Measurements from ENCODE around the gene B4GALT5. TPM values are rescaled to one million over a fixed set of nuclear protein-coding genes. Genes with fewer than 3 reads are reported as not detected.
"Not testable (repeated sequence)": the region's sequence is repeated elsewhere in the genome, so short reads cannot be mapped to it uniquely, and the experiment has no call there.

Gene B4GALT5
- polyA plus RNA-seq, 4 donors = 43.9 to 49.4 (median 47.7) TPM

DNA sequence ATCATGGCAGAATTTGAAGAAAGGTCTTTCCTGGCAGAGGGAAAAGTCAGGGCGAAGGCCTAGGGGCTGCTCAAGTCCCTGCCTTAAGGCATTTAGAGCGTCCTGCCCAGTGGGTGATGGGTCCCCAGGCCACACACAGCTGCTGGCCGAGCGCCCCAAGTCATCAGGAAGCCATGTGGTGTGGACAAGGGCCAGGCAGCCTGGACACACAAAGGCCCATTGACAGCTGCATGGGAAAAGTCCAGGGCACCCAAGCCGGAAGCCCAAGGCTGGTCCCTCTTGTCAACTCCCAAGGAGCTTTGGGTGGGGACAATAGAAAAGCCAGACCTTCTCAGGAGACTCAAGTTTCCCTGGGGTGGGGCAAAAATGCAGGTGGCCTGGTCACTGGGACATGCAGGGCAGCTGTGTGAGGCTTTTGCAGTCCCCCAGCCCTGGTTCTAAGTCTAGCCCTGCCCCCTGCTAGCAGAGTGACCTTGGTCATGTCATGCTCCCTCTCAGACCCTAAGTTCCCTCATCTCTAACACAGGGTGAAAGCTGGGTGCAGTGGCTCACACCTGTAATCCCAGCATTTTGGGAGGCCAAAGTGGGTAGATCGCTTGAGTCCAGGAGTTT, 101.4 kb downstream of the B4GALT5 start:
- DNase-seq (ENCODE audit: low read depth in 4 of 4, low spot score in 2 of 4) = no peak

DNA sequence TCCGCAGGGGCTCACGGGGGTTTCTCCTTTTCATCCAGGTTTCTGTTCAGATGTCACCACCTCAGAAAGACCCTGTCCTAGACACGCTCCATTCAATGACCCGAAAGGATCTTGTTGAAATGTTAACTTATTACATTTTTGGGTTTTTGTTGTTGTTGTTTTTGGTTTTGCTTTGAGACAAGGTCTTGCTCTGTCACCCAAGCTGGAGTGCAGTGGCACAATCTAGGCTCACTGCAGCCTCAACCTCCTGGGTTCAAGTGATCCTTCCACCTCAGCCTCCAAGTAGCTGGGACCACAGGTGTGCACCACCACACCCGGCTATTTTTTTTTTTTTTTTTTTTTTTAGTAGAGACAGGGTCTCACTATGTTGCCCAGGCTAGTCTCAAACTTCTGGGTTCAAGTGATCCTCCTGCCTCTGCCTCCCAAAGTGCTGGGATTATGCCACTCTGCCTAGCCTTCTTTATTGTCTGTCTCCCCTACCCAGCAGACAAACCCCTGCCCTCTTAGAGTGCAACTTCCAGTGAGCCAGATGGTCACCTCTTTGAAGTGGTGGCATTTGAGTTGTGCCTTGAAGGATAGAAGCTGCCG, 102.0 kb downstream of the B4GALT5 start:
- DNase-seq (ENCODE audit: low read depth in 4 of 4, low spot score in 2 of 4) = not testable (repeated sequence)

DNA sequence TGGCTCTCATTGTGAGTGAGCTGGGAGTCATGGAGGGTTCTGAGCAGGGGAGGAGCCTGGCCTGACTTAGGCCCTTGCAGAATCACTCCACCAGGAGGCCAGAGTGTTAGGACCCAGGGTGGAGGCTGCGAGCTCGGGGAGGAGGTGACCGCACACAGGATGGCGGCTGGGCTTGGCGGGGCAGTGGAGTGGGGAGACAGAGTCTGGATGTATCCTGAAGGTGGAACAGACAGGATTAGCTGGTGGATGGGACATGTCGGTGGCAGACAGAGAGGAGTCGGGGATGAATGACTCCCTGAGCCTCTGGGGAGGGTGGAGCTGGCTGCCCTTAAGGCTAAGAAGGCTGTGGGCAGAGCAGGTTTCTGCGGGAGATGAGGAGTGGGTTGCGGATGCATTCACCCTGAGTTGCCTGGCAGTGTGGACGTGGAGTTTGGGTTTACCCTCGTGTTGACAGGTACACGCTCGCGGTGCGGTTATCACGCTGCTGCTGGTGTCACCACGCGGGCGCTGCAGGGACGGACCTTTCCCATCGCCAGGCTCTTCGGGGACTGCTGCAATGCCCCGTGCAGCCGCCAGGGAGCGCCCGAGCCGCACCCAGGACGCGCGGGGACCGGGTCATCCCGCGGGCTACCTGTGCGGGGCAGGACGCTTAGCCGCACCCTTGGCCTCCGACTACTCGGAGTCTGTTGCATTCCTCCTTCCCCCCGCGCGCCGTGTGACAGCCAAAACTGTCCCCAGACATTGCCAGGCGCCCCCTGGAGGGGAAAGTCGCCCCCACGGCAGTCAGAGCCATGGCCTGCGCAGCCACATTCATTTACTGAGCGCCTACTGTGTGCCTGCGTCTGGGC, 102.8 kb downstream of the B4GALT5 start:
- no peak for DNase-seq (ENCODE audit: low read depth in 4 of 4, low spot score in 2 of 4)

GRCh38 chr20:49608752-49609670, 104.7 kb downstream of the B4GALT5 start:
- DNase-seq (ENCODE audit: low read depth in 4 of 4, low spot score in 2 of 4) = no peak

GRCh38 chr20:49607568-49607967, 106.1 kb downstream of the B4GALT5 start:
- no peak for DNase-seq (ENCODE audit: low read depth in 4 of 4, low spot score in 2 of 4)

GRCh38 chr20:49603209-49603627, 110.5 kb downstream of the B4GALT5 start:
- DNase-seq (ENCODE audit: low read depth in 4 of 4, low spot score in 2 of 4) = no peak

DNA sequence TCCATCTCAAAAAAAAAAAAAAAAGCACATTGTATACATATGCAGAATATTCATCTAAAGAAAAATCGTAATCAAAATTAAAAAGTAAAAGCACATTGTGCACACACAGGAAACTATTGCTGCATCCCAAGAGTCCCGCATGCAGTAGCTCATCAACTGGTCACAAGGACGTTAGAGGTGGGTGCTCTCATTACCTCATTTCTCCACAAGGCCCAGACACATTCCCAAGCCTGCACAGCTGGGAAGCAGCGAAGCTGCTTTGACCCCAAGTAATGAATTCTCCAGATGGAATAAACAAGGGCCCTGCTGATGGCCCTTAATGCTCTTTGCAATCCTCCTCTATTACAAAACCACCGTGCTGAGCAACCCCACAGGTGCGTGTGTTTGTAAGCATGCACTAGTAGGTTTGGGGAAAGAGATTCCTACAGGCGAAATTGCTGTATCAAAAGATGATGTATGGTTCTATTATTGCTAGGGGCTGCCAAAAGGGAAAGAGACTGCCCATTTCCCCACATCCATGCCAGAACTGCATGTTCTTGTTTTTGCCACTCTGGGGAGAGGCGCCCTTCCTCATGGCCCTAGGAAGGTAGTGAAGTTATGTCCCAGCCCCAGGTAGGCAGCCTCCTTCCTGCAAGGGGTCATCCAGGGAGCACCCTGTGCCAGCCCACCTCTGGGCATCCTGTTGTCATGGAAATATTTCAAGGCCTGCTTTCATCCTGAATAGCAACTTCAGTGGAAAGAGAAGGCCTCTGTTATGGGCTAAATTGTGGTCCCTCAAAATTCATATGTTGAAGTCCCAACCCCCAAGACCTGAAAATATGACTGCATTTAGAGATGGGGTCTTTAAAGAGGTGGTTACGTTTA, 111.1 kb downstream of the B4GALT5 start:
- no peak for DNase-seq (ENCODE audit: low read depth in 4 of 4, low spot score in 2 of 4)

DNA sequence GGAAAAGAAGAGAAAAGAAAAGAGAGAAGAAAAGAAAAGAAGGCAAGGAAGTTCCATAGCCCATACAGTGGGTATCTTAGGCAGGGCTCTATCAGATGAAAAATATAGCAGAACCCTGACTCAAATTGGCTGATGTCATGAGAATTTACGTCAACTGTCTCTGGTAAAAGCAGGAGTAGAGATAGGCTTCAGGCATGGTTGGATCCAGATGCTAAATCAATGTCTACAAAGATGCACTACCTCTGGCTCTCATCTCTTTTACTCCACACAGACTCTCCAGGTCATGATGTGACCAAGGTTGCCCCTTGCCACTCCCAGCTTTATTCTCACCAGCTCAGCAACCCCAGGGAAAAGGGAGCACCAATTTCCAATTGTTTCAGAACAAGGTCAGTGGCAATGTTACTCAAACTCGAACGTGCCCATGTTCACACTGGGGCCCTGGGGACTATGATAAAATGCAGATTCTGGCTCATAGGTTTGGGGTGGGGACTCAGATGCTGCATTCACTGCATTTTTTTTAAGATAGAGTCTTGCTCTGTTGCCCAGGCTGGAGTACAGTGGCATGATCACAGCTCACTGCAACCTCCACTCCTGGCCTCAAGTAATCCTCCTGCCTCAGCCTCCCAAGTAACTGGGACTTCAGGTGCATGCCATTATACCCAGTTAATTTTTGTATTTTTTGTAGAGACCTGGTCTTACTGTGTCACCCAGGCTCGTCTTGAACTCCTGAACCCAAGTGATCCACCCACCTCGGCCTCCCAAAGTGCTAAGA, 112.3 kb downstream of the B4GALT5 start:
- DNase-seq (ENCODE audit: low read depth in 4 of 4, low spot score in 2 of 4) = no peak

GRCh38 chr20:49599746-49600113, 113.9 kb downstream of the B4GALT5 start:
- no peak for DNase-seq (ENCODE audit: low read depth in 4 of 4, low spot score in 2 of 4)

DNA sequence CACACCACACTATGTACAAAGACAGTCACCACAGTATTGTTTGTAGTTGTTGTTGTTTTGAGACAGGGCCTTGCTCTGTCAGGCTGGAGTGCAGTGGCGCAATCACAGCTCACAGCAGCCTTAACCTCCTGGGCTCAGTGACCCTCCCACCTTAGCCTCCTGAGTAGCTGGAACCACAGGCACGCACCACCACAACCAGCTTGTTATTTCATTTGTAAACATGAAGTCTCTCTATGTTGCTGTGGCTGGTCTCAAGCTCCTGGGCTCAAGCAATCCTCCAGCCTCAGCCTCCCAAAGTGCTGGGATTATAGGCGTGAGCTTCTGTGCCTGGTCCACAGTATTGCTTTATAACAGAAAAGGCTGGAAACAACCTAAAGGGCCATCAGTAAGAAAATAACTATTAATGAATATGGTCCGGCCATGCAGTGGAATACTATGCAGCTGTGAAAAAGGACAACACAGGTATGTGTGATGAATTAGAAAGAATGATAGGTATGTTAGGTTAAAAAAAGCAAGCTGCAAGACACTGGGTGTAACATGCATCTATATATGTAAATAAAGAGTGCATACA, 115.8 kb downstream of the B4GALT5 start:
- DNase-seq (ENCODE audit: low read depth in 4 of 4, low spot score in 2 of 4) = no peak

DNA sequence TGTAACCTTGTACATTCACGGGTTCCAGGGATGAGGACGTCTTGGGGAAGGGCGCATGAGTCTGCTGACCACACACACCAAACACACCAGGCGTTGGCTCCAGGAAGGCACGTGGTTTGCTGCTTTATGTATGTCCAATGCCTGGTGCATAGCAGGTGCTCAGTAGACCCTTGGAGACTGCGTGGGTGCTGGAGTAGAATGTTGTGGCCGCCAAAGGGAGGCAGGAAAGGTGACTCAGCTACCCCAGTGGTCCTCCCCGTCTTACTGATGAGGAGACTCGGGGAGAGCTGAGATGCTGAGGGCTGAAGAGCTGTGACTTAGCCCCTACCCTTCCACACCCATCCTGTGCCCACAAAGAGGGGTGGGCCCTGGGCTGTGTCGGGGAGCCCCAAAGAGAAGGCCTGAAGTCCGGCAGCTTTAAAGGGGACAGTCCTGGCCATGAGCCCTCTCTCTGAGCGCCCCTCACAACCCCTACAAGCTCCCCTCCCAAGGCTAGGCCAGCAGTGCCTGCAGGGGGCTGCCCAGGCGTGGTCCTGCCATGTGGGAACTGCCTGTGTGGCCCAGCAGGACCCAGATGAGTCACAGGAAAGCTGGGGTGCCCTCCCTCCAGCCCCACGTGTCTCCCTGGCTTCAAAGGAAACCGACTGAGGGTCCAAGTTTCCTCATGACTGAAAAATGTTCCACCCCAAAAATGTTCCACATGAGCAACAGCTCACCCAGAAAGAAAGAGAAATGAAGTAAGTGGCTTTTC, 117.7 kb downstream of the B4GALT5 start:
- no peak for DNase-seq (ENCODE audit: low read depth in 4 of 4, low spot score in 2 of 4)

DNA sequence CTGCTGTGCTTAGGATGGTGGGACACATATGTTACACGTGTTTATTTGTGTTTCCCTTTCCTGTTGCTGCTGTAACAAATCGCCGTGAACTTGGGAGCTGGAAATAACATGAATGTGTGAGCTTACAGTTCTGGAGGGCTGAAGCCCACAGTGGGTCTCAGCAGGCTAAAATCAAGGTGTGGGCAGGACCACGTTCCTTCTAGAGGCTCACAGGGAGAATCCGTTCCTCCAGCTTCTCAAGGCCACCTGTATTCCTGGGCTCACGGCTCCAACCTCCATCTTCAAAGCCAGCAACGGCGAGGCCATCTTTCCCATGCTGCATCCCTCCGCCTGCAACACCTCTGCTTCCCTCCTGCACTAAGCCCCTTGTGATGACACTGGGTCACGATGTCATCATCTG, 118.3 kb downstream of the B4GALT5 start:
- no peak for DNase-seq (ENCODE audit: low read depth in 4 of 4, low spot score in 2 of 4)

DNA sequence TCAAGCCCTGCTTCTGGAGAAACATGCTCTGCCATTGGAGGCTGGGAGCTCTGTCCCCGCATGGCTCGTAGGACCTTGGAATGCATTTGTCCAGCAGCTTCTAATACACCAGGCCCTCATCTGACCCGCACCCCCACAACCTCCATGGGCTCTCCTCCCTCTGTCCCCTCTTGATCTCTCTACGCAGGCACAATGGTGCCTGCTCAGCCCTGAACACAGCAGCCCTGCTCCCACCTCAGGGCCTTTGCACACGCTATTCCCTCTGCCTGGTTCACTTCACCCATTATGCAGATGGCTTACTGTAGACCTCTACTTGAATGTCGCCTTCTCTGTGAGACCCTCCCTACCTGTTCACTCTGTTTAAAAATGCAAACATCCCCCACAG, 118.8 kb downstream of the B4GALT5 start:
- DNase-seq (ENCODE audit: low read depth in 4 of 4, low spot score in 2 of 4) = no peak

- DNase-seq (ENCODE audit: low read depth in 4 of 4, low spot score in 2 of 4) = no peak
These were observed 119.3 kb downstream of the B4GALT5 start for GRCh38 chr20:49594143-49594930.

DNA sequence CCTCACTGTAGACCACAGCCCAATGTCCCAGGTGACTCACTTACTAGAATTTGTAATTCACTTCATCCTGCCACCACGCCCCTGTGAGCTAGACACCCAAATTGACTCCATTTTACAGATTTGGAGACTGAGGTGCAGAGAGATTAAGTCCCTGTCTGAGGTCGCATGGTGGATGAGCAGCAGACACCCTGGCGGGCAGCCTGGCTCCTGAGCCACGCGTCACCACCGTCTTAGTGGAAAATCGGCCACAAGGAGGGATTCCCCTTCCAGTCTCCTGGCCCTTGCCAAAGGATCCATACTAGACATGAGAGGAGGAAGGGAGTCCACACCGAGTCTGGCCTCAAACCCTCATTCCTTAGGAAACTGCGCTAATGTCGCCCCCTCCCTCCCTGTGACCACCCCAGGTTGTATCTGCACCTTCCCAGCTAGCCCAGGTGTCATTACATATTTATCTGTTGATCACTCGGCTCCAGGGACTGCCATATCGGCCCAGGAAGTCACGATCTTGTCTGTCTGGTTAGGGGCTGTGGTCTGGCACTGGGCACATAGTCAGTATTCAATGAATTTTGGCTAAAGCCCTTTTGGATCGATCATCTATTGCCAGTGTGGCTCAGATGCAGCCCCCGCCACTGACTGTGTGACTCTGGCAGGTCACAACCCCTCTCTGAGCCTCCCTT, 120.1 kb downstream of the B4GALT5 start:
- DNase-seq (ENCODE audit: low read depth in 4 of 4, low spot score in 2 of 4) = no peak

GRCh38 chr20:49592120-49592519, 121.6 kb downstream of the B4GALT5 start:
- no peak for DNase-seq (ENCODE audit: low read depth in 4 of 4, low spot score in 2 of 4)
